Loucy (cell line): ENCODE results near the gene SEMA5A.

ENCODE experiments used
- CTCF ChIP-seq: fragments of 200-600 bp; sonication (generic); conservative IDR thresholded peaks from 2 replicates; pipeline ENCODE4 v1.5.1; 2014; ENCODE audit warnings: mild to moderate bottlenecking, antibody characterized with exemption, low read length
- EZH2phosphoT487 ChIP-seq: fragments of 200-600 bp; IDR thresholded peaks from 2 replicates; pipeline ENCODE4 v1.6.1; 2018; ENCODE audit warnings: antibody characterized with exemption, mild to moderate bottlenecking, moderate library complexity, borderline replicate concordance

DNA sequence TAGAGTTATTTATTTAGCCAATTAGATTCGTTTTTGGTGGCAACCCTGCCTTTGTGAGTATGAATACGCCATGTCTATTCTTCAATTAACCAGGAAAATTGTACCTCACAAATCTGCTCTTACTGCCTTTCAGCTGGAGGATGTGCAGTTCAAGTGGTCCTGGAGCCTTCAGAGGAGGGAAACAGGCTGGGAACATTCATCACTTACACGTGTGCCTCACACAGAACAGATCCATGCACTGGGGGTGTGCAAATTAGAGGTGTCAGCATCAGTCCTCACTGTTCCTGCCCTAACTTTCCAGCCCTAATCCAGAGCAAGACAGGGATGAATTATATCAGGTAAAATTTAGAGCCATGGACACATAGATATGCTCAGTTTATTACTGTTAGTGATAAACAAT is 65.4 kb downstream of the SEMA5A start:
- TF ChIP-seq CTCF (no peak), EZH2phosphoT487 (no peak)
